ENCODE measurements around the gene RAB3IP.
"Not testable (repeated sequence)": the region's sequence is repeated elsewhere in the genome, so short reads cannot be mapped to it uniquely, and the experiment has no call there.

RAB3IP gene

DNA sequence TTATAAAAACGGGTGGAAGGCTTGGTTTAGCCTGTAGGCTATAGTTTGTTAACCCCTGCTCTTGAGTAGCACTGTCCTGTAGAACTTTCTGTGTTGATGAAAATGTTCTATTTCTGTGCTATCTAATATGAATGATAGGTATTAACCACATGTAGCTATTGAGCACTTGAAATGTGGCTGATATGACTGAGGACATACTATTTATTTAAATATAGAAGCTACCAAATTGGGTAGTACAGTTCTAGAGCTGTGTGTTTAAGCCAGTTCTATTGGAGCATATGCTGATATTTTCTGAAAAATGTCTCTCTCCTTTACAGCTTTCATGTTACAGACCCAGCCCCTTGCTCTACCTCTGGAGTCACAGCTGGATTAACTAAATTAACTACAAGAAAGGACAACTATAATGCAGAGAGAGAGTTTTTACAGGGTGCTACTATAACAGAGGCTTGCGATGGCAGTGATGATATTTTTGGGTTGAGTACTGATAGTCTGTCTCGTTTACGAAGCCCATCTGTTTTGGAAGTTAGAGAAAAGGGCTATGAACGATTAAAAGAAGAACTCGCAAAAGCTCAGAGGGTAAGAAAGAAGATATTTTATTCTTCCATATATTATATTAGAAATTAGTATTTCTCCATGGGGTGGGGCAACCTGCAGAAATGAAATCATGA, 17.6 kb downstream of the RAB3IP start:
- no peak for DNase-seq

DNA sequence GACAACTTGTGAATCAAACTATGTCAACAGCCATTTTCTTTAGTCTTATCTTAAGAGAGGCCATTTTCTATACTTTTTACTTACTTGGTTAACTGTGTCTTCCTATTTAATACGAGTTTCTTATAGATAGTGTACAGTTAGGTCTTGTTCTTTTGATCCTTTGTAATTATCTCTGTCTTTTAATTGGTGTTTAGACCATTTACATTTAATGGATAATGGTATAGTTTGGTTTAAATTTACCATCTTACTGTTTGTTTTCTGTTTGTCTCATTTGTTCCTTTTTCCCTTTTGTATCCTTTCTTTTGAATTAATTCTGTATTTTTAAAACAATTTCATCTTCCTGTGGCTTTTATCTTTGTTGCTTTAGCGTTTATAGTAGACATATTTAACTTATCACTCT, 19.4 kb downstream of the RAB3IP start:
- DNase-seq: no peak

DNA sequence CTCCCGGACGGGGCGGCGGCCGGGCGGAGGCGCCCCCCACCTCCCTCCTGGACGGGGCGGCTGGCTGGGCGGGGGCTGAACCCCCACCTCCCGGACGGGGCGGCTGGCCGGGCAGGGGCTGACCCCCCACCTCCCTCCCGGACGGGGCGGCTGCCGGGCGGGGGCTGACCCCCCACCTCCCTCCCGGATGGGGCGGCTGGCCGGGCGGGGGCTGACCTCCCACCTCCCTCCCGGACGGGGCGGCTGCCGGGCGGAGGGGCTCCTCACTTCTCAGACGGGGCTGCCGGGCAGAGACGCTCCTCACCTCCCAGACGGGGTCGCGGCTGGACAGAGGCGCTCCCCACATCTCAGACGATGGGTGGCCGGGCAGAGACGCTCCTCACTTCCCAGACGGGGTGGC, 20.9 kb downstream of the RAB3IP start:
- not testable (repeated sequence) for DNase-seq

DNA sequence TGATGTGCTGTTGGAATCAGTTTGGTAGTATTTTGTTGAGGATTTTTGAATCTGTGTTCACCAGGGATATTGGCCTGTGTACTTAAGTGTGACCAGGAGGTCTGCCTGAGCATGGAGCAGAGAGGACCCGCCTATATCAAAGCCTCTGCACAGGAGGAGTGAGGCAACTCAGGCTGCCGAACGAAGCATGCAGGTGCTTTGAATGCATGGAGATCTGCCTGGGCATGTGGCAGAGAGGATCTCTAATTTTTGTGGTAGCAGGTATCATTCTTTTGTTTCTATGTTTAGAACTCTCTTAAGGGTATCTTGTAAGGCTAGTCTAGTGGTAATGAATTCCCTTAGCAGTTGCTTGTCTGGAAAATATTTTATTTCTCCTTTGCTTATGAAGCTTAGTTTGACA, 26.9 kb downstream of the RAB3IP start:
- no peak for DNase-seq

DNA sequence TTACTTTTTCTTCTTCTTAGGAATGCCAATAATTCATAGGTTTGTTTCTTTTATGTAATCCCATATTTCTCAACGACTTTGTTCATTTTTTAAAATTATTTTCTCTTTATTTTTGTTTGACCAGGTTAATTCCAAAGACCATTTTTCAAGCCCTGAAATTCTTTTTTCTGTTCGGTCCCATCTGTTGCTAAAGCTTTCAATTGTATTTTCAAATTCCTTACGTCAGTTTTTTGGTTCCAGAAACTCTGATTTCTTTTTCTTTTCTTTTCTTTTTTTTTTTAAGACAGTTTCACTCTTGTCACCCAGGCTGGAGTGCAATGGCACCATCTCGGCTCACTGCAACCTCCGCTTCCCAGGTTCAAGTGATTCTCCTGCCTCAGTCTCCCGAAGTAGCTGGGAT, 27.6 kb downstream of the RAB3IP start:
- DNase-seq: no peak

DNA sequence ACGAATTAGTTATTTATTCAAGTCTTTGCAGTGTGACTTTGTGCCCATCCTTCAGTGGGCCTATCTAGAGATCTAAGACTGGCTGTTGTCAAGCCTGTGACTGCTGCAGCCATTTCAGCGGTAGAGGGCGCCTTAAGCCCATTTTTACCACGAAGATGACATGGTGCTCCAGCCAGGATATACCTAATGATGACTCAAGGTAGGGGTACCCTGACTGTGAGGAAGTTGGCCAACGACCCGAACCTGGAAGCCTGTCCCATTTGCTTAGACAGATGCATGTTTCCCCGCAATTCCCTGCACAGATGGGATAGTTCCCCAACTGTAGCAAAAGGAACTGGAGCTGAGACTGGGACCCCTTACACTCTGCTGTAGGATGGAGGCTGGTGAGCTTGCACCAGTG, 41.3 kb downstream of the RAB3IP start:
- DNase-seq: peak; percentile 34

DNA sequence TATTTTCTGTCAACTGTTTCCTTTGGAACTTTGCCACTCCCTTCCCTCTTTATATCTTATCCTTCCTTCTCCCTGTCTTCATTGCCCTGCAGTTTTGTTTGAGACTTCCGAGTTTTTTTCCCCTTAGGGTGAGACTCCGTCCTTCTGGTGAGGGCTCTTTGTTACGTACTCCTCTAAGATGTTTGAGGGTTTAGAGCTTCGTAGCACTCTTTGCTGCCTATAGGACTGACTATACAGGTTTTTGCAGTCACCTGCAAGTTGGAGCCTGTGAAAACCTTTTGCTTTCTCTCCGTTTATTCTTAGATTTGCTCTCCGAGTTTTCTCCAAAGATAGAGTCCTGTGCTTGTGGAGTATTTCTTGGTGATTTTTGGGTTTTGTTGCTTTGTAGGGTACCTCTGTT, 44.7 kb downstream of the RAB3IP start:
- no peak for DNase-seq

DNA sequence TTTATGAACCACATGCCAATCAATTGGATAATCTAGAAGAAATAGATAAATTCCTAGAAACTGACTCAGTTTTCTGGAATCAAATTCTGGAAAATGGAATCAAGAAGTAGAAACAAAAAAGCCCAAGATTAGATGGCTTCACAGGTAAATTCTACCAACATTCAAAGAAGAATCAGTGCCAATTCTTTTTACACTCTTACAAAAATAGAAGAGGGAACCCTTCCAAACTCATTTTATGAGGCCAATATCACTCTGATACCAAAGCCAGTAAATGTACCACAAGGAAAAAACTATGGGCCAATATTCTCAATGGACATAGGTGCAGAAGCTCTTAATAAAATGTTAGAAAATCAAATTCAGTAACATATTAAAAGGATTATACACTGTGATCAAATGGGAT, 50.7 kb downstream of the RAB3IP start:
- no peak for DNase-seq

DNA sequence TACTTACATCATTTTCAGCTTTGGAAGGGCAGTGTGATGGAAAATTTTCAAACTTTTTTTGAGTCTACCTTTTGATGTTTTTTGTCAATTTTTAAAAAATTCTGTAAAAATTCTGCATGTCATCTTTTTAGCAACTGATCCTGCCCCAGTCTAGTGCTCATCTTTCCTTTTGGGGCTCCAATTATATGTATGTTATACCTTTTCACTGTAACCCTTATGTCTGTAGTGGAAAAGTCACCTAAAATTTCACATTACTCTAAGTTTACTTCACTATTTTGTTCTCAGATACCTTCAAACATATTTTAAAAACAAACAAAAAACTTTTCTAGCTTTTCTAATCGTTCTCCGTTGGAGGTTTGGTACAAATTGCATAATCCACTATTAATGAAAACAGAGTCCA, 53.9 kb downstream of the RAB3IP start:
- DNase-seq: no peak

DNA sequence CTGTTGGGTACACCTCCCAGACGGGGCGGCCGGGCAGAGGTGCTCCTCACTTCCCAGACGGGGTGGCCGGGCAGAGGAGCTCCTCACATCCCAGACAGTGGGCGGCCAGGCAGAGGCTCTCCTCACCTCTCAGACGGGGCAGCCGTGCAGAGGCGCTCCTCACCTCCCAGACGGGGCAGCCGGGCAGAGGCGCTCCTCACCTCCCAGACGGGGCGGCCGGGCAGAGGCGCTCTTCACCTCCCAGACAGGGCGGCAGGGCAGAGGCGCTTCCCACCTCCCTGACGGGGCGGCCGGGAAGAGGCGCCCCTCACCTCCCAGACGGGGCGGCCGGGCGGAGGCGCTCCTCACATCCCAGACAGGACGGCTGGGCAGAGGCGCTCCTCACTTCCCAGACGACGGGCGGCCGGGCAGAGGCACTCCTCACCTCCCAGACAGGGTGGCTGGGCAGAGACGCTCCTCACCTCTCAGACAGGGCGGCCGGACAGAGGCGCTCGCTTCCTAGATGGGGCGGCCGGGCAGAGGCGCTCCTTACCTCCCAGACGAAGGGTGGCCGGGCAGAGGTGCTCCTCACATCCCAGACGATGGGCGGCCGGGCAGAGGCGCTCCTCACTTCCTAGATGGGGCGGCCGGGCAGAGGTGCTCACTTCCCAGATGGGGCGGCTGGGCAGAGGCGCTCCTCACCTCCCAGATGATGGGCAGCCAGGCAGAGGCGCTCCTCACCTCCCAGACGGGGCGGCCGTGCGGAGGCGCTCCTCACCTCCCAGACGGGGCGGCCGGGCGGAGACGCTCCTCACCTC, 68.6 kb downstream of the RAB3IP start:
- not testable (repeated sequence) for DNase-seq

DNA sequence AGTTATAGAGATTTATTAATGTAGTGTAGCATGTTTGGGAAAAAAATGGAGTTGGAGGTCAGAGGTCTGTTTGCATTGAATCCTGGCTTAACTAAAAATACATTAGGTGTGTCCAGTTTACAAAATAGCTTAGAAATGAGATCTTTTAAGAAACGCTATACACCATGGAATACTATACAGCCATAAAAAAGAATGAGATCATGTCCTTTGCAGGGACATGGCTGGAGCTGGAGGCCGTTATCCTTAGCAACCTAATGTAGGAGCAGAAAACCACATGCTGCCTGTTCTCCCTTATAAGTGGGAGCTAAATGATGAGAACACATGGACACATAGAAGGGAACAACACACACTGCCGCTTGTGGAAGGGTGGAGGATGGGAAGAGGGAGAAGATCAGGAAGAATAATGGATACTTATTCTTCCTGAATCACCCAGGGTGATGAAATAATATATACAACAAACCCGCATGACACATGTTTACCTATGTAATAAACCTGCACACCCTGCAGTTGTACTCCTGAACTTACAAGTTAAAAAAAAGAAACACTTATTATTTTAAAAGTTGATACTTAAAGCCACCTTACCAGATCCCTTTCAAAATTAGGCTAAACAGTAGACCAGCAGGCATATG, 72.3 kb downstream of the RAB3IP start:
- DNase-seq: no peak

DNA sequence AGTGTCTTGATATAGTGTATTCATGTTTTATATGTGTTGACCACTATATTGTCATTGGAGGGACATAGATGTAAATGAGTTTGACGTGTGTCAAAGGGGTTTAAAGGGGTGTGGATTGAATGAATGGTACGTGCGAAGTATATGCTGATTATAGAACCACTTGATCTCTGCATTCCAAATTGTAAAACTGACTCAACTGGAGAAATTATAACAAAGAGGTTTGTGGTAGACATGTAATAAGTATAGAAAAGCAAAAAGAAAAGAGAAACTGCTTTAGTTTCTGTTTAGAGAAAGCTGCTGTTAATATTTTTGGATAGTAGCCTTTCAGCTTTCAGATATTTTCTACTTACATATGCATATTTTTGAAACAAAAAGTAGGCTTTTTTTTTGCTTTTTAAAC, 77.4 kb downstream of the RAB3IP start:
- no peak for DNase-seq

DNA sequence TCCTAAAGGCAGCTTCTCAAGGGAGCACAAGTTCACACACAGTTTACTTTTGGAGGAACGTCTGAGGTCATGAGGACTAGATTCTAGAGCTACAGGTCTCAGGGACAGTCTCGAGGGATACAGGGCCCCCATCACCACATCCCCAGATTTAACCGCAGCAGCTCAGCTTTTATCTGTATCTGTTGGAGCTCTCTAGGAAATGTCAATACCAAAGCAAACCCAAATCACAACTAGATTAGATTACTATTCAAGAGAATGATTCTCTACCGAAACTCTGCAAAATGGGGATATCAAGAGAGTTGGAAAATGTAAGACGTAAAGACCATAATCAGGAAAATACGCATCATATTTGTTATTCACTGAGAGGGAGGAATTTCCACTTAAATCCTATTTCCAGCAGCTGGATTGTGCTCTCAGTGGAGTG, 82.4 kb downstream of the RAB3IP start:
- DNase-seq: no peak

DNA sequence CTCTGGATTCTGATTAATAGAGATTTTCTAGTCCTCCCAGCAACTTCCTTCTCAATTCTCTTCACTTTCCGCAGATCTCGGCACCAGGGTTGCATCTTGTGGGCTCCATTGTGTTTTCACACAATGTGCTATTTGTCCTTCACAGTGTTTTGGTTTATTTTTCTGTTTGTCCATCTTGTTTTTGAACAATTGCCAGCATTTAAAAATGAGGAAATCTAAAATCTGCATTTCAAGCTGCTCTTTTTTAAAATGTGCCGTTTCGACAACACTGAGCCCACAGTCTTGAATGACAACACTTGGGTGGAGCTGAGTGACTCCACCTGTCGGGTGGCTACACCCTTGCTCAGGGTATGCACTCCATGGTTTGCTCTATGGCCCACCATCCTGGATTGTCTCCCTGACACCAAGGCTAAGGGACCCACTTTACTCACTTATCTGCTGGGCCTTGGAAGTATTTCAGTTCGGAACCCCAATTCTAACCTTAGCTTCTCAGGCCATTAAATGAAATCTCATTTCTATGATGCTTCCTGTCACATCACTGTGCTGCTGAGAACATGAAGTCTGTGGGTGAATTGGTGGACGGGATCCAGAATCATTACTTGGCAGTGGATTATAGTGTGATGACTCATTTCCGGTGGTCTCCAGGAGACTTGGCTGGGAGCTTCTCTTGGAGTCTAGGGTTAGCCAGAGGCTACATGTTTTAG, 82.9 kb downstream of the RAB3IP start:
- peak; percentile 91 for DNase-seq

DNA sequence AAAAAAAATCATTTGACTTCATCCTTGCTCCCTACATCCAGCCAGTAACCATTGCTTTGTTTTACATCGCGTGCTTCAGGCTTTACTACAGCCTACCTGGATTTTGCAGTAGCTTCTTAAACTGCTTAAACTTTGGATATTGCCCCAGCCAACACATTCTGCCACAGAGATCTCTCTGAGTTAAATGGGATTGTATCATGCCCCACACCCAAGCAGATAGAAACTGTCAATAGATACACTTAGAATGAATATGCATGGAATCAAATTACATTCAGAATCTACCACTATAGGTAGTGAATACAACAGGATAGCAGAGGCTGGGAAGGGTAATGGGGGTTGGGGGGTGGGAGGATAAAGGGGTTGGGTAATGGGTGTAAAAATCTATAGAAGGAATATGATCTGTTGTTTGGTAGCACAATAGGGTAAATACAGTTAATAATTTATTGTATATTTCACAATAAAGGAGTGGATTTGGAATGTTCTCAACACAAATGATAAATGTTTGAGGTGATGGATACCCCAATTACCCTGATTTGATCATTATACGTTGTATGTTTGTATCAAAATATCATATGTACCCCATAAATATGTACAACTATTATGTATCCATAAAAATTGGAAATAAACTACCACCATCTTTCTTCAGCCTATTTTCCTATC, 83.7 kb downstream of the RAB3IP start:
- no peak for DNase-seq

DNA sequence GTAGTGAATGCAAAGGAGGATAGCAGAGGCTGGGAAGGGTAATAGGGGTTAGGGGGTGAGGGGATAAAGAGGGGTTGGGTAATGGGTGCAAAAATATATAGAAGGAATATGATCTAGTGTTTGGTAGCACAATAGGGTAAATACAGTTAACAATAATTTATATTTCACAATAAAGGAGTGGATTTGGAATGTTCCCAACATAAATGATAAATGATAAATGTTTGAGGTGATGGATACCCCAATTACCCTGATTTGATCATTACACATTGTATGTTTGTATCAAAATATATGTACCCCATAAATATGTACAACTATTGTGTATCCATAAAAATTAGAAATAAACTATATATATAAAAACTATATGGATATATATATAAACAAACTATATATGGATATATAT, 85.4 kb downstream of the RAB3IP start:
- no peak for DNase-seq

DNA sequence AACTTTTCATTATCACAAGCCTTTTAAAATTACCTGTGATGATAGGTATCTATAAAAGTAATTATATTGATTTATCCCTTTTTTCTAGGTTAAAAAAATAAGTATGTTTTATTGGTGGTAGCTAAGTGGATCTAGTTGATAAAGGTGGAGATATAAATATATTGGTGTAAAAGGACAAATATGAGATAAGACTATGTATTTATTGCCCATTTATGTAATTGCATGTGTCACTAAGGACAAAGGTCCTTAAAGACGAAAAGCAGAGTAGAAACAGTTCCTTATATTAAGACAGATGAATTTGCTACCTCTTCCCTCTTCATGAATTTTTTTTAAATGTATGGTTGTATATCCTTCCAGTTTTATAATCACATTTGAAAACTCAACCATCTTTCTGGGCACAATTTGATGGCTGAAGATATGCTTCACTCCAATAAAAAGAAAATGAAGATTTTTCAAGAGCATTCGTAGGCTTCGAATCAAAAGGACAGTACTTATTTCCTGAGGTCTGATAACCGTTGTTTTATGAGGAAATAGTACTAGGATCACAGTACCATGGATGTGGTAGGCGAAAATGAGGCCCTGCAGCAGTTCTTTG, 86.4 kb downstream of the RAB3IP start, which contains the start of gene MYRFL:
MYRFL (plus strand) TSS at position 262 of the 595 bp plus-strand sequence; CDS start at position 553, 291 bp downstream.
- DNase-seq: no peak

DNA sequence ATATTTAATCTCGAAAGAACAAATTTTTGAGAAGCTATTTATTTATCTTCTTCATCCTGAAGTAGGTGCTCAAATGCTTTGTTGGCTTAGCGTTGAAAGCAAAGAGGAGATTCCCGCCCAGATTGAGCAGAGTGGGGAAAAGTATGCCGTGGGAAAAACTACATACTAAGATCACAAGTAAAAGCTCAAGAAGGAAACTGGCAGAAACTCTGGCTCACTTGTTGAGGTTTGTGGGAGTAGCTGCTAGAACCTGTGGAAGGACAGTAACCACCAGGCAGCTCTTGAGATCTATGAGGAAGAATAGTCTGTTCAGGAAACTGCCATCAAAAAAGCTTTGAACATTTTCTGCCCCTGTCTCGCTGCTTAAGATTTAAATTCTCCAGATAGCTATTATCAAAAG, 90.2 kb downstream of the RAB3IP start:
- no peak for DNase-seq

DNA sequence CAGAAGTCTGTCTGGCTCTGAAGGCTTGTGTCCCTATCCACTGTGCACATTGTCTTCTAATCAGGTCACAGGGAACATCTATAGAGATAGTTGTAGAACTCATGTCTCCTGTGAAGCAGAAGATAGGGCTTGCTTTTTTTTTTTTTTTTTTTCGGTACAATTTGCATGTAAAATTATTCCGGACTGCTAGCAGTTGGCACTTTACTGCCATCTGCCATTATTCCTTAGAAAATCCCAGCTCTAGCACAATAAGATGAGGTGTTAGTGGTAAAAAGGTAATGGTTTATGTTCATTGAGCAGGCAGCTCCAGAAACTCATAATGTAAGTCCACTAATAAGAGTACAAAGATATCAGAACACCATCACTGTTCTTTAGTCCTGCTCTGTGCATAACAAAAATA, 95.0 kb downstream of the RAB3IP start:
- DNase-seq: no peak

DNA sequence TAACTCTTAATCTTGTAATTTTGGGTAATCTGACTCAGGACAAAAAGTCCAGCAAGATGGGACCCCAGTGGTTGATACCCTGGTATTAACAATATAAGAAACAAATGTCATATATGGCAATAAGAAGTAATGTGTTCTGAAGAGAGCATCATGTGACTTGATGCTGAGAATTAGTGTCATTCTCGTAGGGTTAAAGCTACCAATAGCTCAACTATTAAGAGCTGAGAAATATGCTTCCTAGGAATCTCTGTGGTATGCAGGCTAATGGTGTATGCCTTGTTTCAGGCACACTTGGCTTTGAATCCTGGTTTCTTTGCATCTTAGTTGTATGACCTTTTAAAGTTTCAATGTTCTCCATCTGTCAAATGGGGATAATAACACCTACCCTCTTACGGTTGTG, 95.5 kb downstream of the RAB3IP start:
- DNase-seq: no peak

DNA sequence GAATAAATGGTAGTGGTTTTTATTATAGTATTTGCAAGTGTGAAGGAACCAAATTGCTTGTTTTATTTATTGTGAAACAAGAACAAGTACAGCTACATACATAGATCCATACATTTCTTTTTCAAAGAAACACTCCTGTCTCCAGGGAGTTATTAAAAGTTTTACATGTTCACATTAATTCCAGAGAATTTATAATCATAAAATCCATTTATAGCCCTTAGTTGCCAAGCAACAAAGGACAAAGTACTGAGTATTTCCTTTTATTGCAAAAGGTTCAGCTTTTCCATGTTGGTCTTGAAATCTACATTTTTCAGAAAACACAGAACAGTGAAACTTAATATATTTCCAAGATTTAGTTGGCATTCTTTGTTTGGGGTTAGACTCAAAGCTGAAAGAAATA, 95.9 kb downstream of the RAB3IP start:
- no peak for DNase-seq

DNA sequence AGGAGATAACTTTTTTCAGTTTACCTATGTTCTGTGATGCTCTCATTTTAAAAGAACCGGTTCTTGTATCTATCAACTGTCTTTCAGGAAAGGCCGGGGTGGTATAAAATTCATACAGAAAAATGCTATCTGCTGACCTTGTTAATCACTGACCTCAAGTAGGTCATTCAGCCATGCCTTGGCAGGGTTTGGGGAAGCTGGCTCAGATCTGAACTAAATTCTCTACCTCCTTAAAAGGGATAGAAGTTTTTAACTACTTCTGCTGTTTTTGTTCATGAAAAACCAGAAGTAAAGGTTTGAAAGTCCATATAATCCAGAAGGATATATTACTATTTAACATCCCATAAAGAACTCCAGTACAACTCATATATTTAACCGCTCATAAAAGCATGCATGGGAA, 96.4 kb downstream of the RAB3IP start:
- no peak for DNase-seq
